ENCODE results near the gene SLC9A2. TPM values are rescaled to one million over a fixed set of nuclear protein-coding genes. Genes with fewer than 3 reads are reported as not detected.

Gene SLC9A2
- total RNA-seq, 8 experiments from 2014 or later: 0.13 to 2.9 (median 0.92) TPM

- 0 to 86% (median 66%) methylated on average over 3 to 6 of the region's 6 CpGs for WGBS, 10 experiments
- H3K4me3 ChIP-seq: no peak overlapping the region
- no peak overlapping the region for H3K27ac ChIP-seq
- in situ Hi-C loops (cut with MboI; ENCODE audit: low pct_unique_long_range_greater_than_20kb in 2 of 9, low sequenced_read_pairs in 9 of 9, unreplicated experiment in 9 of 9): no loop called here
- no peaks in the 10 kb centered on the region for H3K4me1 ChIP-seq (replicated peaks in 1 of 2)
- ATAC-seq (replicated peaks in 6 of 8): peak in 3 of 8 experiments; percentile 40 to 92 (median 85)
Measured at GRCh38 chr2:102594445-102595016, 24.8 kb upstream of the SLC9A2 start.

- H3K4me3 ChIP-seq: no peak overlapping the region
- ATAC-seq (replicated peaks in 6 of 8): no peak
- no peaks in the 10 kb centered on the region for H3K4me1 ChIP-seq (replicated peaks in 1 of 2)
- H3K27ac ChIP-seq: no peak overlapping the region
- in situ Hi-C loops (cut with MboI; ENCODE audit: low pct_unique_long_range_greater_than_20kb in 2 of 9, low sequenced_read_pairs in 9 of 9, unreplicated experiment in 9 of 9): no loop called here
- WGBS, 10 experiments: 0 to 100% (median 53%) methylated on average over 3 to 7 of the region's 9 CpGs; no CpG with 5 or more reads in 3 of the 10 experiments
Measured at GRCh38 chr2:102597788-102598187, 21.6 kb upstream of the SLC9A2 start.

GRCh38 chr2:102599486-102599885 is 19.9 kb upstream of the SLC9A2 start:
- H3K4me3 ChIP-seq: no peak overlapping the region
- H3K27ac ChIP-seq: no peak overlapping the region
- no peak for ATAC-seq (replicated peaks in 6 of 8)
- 0 to 84% (median 61%) methylated on average over 1 to 6 of the region's 6 CpGs; no CpG with 5 or more reads in 2 of the 10 experiments for WGBS, 10 experiments
- in situ Hi-C loops (cut with MboI; ENCODE audit: low pct_unique_long_range_greater_than_20kb in 2 of 9, low sequenced_read_pairs in 9 of 9, unreplicated experiment in 9 of 9): no loop called here
- H3K4me1 ChIP-seq (replicated peaks in 1 of 2): no peaks in the 10 kb centered on the region

- H3K27ac ChIP-seq: no peak overlapping the region
- H3K4me3 ChIP-seq: no peak overlapping the region
- 5 to 100% (median 82%) methylated on average over 1 to 2 of the region's 2 CpGs for WGBS, 10 experiments
- no peak for ATAC-seq (replicated peaks in 6 of 8)
- in situ Hi-C loops (cut with MboI; ENCODE audit: low pct_unique_long_range_greater_than_20kb in 2 of 9, low sequenced_read_pairs in 9 of 9, unreplicated experiment in 9 of 9): loop anchor here in 3 of 9 experiments (25.0 kb wide), 2 partner anchors 111 to 139 kb away; partner anchors contain the start of gene SLC9A4 (in 3 of the 3)
- H3K4me1 ChIP-seq (replicated peaks in 1 of 2): no peaks in the 10 kb centered on the region
Measured at GRCh38 chr2:102601730-102602129, 17.6 kb upstream of the SLC9A2 start.

- Histone ChIP-seq H3K27ac (no peak overlapping the region), H3K4me1 (replicated peaks in 1 of 2) (no peaks in the 10 kb centered on the region), H3K4me3 (no peak overlapping the region)
- in situ Hi-C loops (cut with MboI; ENCODE audit: low pct_unique_long_range_greater_than_20kb in 2 of 9, low sequenced_read_pairs in 9 of 9, unreplicated experiment in 9 of 9): loop anchor here in 3 of 9 experiments (25.0 kb wide), 2 partner anchors 108 to 142 kb away; partner anchors contain the start of gene SLC9A4 (in 3 of the 3)
- 27 to 100% (median 85%) methylated on average over 2 to 4 of the region's 4 CpGs for WGBS, 10 experiments
- ATAC-seq (replicated peaks in 6 of 8): no peak
Measured at GRCh38 chr2:102603904-102604303, 15.4 kb upstream of the SLC9A2 start.

- peak in 6 of 8 experiments; percentile 22 to 69 (median 52) for ATAC-seq (replicated peaks in 6 of 8)
- Histone ChIP-seq H3K27ac (no peak overlapping the region), H3K4me1 (replicated peaks in 1 of 2) (no peaks in the 10 kb centered on the region), H3K4me3 (no peak overlapping the region)
- 12 to 69% (median 32%) methylated on average over 1 to 3 of the region's 3 CpGs; no CpG with 5 or more reads in 2 of the 10 experiments for WGBS, 10 experiments
- in situ Hi-C loops (cut with MboI; ENCODE audit: low pct_unique_long_range_greater_than_20kb in 2 of 9, low sequenced_read_pairs in 9 of 9, unreplicated experiment in 9 of 9): loop anchor here in 3 of 9 experiments (25.0 kb wide), 2 partner anchors 108 to 142 kb away; partner anchors contain the start of gene SLC9A4 (in 3 of the 3)
Measured at GRCh38 chr2:102604769-102605168, 14.6 kb upstream of the SLC9A2 start.

- 0 to 100% (median 75%) methylated on average over 1 of the region's 1 CpG; no CpG with 5 or more reads in 3 of the 10 experiments for WGBS, 10 experiments
- H3K4me3 ChIP-seq: no peak overlapping the region
- ATAC-seq (replicated peaks in 6 of 8): peak in 3 of 8 experiments; percentile 41 to 95 (median 93)
- no peaks in the 10 kb centered on the region for H3K4me1 ChIP-seq (replicated peaks in 1 of 2)
- H3K27ac ChIP-seq: no peak overlapping the region
- in situ Hi-C loops (cut with MboI; ENCODE audit: low pct_unique_long_range_greater_than_20kb in 2 of 9, low sequenced_read_pairs in 9 of 9, unreplicated experiment in 9 of 9): loop anchor here in 3 of 9 experiments (25.0 kb wide), 2 partner anchors 106 to 144 kb away; partner anchors contain the start of gene SLC9A4 (in 3 of the 3)
Measured at GRCh38 chr2:102606353-102606752, 13.0 kb upstream of the SLC9A2 start.

- in situ Hi-C loops (cut with MboI; ENCODE audit: low pct_unique_long_range_greater_than_20kb in 2 of 9, low sequenced_read_pairs in 9 of 9, unreplicated experiment in 9 of 9): loop anchor here in 4 of 9 experiments (10.0 to 25.0 kb wide), 3 partner anchors 96 to 154 kb away; partner anchors contain the start of gene SLC9A4 (in 4 of the 4)
- ATAC-seq (replicated peaks in 6 of 8): peak in 6 of 8 experiments; percentile 26 to 80 (median 55)
- H3K27ac ChIP-seq: no peak overlapping the region
- H3K4me3 ChIP-seq: no peak overlapping the region
- WGBS, 10 experiments: 0 to 30% (median 19%) methylated on average over 1 to 5 of the region's 5 CpGs; no CpG with 5 or more reads in 2 of the 10 experiments
- peaks cover 4 to 10% of the 10 kb centered on the region in 2 donors for H3K4me1 ChIP-seq (replicated peaks in 1 of 2)
Measured at GRCh38 chr2:102615620-102616436, 3.5 kb upstream of the SLC9A2 start.

- in situ Hi-C loops (cut with MboI; ENCODE audit: low pct_unique_long_range_greater_than_20kb in 2 of 9, low sequenced_read_pairs in 9 of 9, unreplicated experiment in 9 of 9): loop anchor here in 4 of 9 experiments (10.0 to 25.0 kb wide), 3 partner anchors 94 to 156 kb away; partner anchors contain the start of gene SLC9A4 (in 4 of the 4)
Measured at GRCh38 chr2:102618452-102619413, 620 bp upstream of the SLC9A2 start.

GRCh38 chr2:102620332-102620731 is 979 bp downstream of the SLC9A2 start:
- 14 to 40% (median 24%) methylated on average over 1 to 9 of the region's 11 CpGs; no CpG with 5 or more reads in 4 of the 10 experiments for WGBS, 10 experiments
- no peak overlapping the region for H3K27ac ChIP-seq
- in situ Hi-C loops (cut with MboI; ENCODE audit: low pct_unique_long_range_greater_than_20kb in 2 of 9, low sequenced_read_pairs in 9 of 9, unreplicated experiment in 9 of 9): loop anchor here in 3 of 9 experiments (25.0 kb wide), 2 partner anchors 92 to 158 kb away; partner anchors contain the start of gene SLC9A4 (in 3 of the 3)
- peak overlapping the region in 4 of 5 donors; percentile 39 to 79 (median 45) for H3K4me3 ChIP-seq
- peaks cover 4 to 10% of the 10 kb centered on the region in 2 donors for H3K4me1 ChIP-seq (replicated peaks in 1 of 2)
- no peak for ATAC-seq (replicated peaks in 6 of 8)

More at GRCh38 chr2:102618452-102619413, 620 bp upstream of the SLC9A2 start:
- H3K4me1 ChIP-seq (replicated peaks in 1 of 2): peaks cover 4 to 10% of the 10 kb centered on the region in 2 donors
- ATAC-seq (replicated peaks in 6 of 8): peak; percentile 50 to 77 (median 70)
- 0 to 45% (median 11%) methylated on average over 3 to 28 of the region's 59 CpGs for WGBS, 10 experiments
- H3K27ac ChIP-seq: no peak overlapping the region
- H3K4me3 ChIP-seq: peak overlapping the region; percentile 39 to 79 (median 47)

- in situ Hi-C loops (cut with MboI; ENCODE audit: low pct_unique_long_range_greater_than_20kb in 2 of 9, low sequenced_read_pairs in 9 of 9, unreplicated experiment in 9 of 9): loop anchor here in 3 of 9 experiments (25.0 kb wide), 2 partner anchors 91 to 159 kb away; partner anchors contain the start of gene SLC9A4 (in 3 of the 3)
Measured at GRCh38 chr2:102621630-102622029, 2.3 kb downstream of the SLC9A2 start.

More at GRCh38 chr2:102621630-102622029, 2.3 kb downstream of the SLC9A2 start:
- no peak for ATAC-seq (replicated peaks in 6 of 8)
- 0 to 86% (median 68%) methylated on average over 1 to 4 of the region's 4 CpGs; no CpG with 5 or more reads in 1 of the 10 experiments for WGBS, 10 experiments
- Histone ChIP-seq H3K27ac (no peak overlapping the region), H3K4me3 (no peak overlapping the region), H3K4me1 (replicated peaks in 1 of 2) (peaks cover 4 to 10% of the 10 kb centered on the region in 2 donors)
